Measurements from ENCODE around the gene ARMS2. TPM values are rescaled to one million over a fixed set of nuclear protein-coding genes. Genes with fewer than 3 reads are reported as not detected.

The ARMS2 gene, protein sequence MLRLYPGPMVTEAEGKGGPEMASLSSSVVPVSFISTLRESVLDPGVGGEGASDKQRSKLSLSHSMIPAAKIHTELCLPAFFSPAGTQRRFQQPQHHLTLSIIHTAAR
- total RNA-seq = not detected

DNA sequence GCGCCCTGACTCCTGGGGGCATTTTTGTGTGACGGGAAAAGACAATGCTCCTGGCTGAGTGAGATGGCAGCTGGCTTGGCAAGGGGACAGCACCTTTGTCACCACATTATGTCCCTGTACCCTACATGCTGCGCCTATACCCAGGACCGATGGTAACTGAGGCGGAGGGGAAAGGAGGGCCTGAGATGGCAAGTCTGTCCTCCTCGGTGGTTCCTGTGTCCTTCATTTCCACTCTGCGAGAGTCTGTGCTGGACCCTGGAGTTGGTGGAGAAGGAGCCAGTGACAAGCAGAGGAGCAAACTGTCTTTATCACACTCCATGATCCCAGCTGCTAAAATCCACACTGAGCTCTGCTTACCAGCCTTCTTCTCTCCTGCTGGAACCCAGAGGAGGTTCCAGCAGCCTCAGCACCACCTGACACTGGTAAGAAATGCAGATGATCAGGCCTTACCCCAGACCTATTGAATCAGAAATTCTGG lies at the start of gene ARMS2:
TSS of gene ARMS2 (plus strand) at position 51 of the 478 bp plus-strand sequence. CDS start at position 126, 75 bp downstream.
- ATAC-seq (no peak), DNase-seq (ENCODE audit: low spot score) (no peak)

DNA sequence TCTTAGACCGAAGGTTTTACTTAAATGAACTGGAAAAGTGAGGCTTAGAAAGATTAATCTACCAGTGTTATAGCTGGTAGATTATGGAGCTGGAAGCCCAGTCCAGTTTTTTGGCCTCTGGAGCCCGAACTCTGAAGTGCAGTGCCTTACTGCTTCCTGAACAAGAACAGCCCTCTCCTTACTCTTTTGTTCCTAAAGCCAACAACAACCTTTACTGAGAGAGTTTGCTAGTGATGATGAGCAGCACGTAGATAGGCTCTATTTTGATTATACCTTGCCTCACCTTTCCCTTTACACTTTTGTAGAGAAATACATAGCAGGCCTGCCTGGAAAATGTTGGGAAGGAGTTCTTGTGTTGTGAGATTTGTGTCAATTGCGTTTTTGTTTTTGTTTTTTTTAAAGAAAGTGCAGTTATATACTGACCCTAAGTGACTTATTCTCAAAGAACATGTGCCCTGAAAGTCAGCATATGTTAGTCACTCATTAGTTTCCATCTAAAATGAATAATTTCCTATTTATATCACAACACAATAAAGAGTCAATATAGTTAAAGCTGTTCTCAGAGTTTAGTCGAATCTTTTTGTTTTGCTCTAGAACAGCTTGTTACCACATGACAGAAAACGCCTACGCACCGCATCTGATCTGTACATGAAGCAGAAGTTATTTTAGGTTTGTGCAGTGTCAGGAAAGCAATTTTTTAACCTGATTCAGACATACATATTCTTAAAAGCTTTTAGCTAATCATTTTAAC lies 46.9 kb upstream of the ARMS2 start:
- DNase-seq (ENCODE audit: low spot score) (no peak), ATAC-seq (no peak)

DNA sequence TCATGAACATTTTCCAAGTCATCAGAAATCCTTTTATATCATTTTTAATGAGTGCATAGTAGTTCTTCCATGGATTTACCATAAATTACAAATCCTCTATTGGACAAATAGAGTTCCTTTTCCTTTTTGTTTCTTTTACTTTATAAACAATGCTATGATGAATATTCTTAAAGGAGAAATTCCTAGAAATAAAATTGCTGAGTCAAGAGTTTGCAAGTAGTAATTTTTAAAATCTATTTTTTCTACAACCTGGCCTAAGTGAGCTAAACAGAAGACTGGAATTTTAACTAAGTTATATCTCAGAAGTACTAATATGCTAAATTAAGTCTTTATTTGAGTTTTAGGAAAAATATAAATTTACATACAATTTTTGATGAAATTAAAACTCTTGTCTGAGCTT lies 41.1 kb upstream of the ARMS2 start:
- no peak for DNase-seq (ENCODE audit: low spot score)
- ATAC-seq = no peak

DNA sequence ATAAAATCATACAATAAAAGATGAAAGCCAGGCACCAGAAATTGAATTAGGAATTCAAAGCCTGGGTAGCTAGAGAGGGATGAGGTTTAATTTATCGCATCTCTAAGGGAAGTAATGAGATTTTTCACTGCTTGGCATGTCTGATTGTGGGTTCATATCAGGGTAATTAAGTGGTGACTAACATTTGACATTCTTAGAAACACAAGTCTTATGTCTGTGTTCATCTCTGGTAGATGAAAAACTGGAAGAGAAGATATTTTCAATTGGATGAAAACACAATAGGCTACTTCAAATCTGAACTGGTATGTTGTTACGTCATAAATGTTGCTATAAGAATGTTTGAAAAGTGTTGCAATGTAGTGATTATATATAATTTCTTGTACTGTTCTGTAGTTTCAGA lies 36.8 kb upstream of the ARMS2 start:
- no peak for ATAC-seq

DNA sequence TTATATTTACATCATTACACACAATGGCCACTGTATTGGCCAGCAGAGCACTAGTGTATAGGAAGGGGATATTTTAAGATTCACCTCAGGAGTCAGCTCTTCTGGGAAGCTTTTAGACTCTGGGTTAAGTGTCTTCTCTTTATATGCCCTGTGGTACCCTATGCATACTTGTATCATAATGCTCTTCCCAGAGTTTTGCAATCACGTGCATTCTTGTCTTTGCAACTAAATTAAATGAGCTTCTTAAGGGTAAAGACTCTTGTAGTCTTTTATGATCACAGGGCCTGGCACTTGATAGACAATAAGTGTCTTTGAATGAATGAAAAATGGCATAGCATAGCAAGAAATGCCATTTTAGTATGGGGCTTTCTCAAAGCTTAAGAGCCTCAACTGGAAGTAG lies 35.4 kb upstream of the ARMS2 start:
- DNase-seq (ENCODE audit: low spot score) (no peak), ATAC-seq (no peak)

More for the DNA sequence above, 36.8 kb upstream of the ARMS2 start:
- DNase-seq (ENCODE audit: low spot score) = no peak

DNA sequence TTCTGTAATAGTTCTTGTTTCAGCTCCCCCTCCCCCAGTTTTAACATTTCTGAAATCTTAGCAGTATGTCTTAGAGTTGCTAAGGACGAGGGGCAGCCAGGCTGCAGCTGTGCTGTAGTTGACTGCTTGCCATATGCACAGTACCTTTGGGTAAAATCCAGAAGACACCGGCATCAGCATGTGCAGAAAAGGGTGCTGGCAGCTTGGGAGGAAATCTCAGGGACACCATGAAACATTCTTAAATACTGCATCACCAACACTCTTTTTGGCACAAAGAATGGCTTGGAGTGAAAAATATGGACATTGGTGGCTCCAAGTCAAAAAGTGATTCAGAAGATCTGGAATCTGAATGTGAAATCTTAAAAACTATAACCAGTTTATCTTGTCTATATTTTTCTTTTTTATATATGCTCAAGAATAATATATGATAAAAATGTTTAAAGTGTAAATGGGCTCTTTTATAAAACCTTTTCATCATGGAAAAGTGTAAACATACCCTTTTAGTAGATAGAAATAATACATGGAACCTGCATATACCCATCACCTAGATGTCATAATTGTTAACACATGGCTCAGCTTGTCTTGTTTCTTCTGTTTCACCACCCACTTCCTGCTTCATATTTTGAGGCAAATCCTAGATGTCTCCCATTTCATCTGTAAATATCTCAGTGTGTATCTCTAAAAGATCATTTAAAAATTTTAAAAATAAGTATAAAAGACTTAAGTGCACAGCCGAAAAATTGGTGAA lies 34.4 kb upstream of the ARMS2 start:
- ATAC-seq (no peak), DNase-seq (ENCODE audit: low spot score) (no peak)

DNA sequence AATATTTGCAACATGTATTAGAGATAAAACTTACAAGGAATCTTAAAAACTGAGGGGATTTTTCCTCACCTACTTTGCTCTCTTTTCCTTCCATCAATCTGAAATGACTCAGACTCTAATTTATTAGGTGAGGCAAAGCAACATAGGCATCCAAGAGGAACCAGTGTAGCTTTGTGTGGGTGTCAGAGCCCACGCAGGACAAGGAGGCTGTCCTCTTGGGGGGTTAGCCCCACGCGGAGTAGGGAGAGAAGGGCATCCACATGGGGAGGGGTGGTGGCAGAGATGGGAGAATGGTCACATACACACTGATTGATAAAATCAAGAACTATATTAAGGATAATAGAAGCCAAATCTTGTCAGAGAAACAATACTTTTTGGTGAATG lies 33.8 kb upstream of the ARMS2 start:
- no peak for DNase-seq (ENCODE audit: low spot score)

DNA sequence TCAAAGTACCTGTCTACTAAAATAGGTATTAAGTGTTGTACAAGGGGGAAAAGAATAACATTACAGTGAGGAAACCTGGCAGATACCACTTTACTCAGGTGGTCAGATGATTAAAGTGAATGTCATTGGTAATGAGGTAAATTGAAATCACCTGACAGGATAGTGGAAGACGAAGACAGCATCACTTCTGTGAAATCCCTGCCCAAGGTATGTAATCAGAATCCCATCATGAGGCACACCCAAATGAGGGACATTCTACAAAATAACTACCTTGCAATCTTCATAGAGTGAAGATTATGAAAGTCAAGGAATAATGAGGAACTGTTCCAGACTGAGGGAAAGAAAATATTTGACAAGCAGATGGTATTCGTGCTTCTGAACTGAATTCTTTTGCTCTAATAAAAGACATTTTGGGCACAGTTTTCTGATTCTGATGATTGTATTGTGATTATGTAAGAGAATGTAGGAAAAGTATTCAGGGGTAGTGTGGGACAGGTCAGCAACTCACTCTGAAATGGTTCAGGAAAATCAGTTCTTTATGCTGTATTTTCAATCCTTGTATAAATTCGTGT lies 33.3 kb upstream of the ARMS2 start:
- ATAC-seq (no peak), DNase-seq (ENCODE audit: low spot score) (no peak)

More for the DNA sequence above, 33.8 kb upstream of the ARMS2 start:
- ATAC-seq = no peak

DNA sequence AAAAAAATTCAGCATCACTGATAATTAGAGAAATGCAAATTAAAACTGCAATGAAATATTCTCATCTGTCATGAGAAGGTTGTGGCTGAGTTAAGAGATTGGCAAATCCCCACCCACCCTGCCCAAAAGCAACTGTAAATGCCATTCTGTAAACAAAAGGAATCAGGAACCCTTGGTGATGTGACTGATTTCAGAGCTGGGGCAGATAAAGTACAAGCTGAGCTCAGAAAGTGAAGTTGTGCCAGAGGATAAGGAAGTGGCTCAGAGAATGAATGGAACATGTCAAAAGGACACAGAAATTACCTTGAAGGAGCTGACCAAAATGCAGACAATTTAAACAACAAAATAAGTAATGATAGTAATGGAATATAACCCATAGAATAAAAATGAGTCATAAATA lies 32.7 kb upstream of the ARMS2 start:
- DNase-seq (ENCODE audit: low spot score) = no peak
- ATAC-seq = no peak

DNA sequence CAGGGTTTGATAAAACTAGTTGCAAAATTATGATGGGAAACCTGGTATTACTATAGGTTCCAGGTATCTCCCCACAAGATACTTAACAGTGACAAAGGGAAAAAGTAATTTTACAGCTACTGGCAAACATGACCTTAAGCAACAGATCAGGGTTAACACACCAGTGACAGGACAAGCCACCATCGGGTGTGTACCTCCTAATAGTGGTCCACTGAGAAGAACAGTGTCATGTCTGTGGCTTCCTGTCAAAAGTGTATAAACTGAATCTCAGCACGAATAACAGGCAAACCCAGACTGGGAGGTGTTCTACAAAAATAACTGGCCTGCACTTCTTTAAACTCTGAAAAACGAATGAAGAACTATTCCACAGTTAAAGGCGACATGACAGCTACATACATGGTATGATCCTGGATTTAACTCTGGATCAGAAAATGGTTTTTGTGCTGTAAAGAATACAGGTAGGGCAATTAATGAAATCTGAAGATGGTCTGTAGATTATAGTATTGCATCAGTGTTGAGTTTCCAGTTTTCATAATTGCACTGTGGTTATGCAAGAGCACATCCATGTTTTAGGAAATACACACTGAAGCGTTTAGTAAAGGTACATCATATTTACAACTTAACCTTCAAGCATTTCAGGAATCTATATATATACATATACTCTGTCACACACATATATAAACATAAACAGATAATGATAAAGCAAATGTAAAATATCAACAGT lies 32.0 kb upstream of the ARMS2 start:
- DNase-seq (ENCODE audit: low spot score) (no peak), ATAC-seq (no peak)

DNA sequence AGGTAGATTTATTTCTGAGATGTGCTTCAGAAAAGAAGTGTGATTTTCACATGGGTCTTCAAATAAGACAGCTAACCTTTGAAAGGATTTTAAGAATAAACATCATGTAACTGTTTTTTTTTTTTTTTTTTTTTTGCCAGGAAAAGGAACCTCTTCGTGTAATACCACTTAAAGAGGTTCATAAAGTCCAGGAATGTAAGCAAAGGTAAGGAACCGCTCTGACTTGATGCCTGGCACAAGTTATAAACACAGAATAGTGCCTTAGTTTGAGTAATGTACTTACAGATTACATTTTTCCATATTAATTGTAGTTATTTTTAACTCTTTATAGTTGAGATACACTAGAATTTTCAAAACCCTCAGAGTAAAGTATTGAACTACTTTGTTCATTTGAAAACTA lies 30.4 kb upstream of the ARMS2 start:
- ATAC-seq (no peak), DNase-seq (ENCODE audit: low spot score) (no peak)

DNA sequence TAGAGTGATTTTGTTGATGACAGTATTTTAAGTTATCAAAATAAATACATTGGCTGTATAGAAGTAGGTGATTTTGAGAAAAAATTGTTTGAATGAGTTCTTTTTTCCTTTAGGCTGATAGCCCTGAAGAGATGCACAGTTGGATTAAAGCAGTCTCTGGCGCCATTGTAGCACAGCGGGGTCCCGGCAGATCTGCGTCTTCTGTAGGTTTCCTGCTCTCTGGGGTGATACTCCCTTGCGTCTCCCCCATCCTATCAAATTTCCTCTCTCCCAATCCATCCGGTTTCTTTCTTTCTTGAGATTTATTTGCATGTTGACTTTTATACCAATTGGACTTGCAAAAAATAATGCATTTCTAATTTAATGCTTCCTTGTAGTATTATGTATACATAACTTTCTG lies 27.6 kb upstream of the ARMS2 start:
- ATAC-seq (no peak), DNase-seq (ENCODE audit: low spot score) (no peak)

DNA sequence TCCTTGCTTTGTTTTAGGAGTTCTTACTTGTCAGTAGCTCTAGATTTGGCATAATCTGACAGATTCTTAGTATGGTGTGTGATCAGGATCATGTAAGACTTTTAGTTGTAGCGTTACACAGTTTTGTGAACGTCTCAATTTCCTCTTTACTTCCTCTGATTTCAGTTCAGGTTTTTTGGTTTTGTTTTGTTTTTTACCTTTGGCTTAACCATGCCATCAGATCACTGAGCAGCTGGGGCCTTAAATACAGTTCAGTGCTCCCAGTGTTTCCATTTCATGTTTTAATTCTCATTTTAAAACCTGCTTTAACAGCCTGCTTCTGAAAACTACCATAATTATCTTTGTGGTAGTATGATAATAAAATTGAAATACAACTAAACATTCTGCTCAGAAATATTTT lies 27.2 kb upstream of the ARMS2 start:
- ATAC-seq = no peak

DNA sequence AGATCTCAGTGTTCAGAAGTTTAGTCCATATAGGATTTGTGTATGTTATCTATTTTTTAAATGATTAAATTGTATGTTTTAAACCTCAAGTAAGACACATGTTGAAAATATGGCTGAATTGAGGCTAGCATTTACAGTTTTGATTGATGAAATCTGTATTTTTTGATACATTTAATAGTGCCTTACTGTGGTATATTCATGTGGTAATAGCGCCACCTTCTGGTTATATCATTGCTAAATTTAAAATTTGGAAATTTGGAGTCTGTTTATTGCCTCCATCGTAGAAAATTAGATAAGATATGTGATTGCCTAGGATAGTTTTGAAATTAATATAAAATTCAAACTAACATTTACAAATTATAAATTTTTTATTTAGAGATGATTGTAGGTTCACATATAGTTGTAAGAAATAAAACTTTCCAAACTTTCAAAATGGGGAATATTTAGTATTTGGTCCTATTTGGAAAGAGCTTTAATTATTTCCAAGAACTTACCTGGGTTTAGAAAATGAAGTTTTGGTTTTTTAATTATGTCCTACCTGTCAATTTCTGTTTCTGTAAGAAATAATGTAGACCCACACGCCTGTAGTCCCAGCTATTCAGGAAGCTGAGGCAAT lies 19.1 kb upstream of the ARMS2 start:
- DNase-seq (ENCODE audit: low spot score) (no peak), ATAC-seq (peak; percentile 68)

More for the DNA sequence above, 27.2 kb upstream of the ARMS2 start:
- DNase-seq (ENCODE audit: low spot score) = no peak

DNA sequence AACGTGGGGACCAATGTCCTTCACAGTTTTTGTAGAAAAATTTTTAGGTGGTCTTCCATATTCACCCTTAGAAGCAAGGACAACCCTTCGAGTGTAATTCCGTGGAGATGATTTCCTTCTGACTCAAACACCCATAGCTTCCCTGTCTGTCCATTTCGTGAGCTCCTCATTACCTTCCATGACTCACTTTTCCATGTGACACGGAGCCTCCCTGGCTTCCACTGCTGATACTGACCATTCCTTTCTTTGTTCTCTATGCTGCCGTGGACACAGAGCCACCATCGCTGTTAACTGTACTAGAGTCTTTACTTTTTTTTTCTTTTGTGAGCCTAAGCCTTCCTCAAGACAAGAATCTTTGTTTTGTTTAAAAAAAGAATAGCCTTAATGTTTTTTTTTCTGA lies 12.5 kb upstream of the ARMS2 start:
- DNase-seq (ENCODE audit: low spot score) = no peak
- ATAC-seq = no peak

DNA sequence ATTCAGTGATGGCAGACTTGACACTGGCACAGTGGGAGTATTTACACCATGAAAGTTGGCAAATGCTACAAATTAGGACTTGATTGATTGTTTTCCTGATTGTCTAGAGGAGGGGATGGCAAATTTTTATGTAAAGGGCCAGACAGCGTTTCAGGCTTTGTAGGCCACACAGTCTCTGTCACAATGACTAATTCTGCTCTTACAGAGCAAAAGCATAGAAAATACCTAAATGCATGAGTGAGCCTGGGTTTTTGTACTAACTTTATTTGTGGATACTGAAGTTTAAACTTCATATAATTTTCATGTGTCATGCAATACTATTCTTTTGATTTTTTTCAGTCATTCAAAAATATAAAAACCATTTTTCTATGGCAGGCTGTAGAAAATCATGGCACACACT lies 9.0 kb upstream of the ARMS2 start:
- no peak for ATAC-seq
- no peak for DNase-seq (ENCODE audit: low spot score)

DNA sequence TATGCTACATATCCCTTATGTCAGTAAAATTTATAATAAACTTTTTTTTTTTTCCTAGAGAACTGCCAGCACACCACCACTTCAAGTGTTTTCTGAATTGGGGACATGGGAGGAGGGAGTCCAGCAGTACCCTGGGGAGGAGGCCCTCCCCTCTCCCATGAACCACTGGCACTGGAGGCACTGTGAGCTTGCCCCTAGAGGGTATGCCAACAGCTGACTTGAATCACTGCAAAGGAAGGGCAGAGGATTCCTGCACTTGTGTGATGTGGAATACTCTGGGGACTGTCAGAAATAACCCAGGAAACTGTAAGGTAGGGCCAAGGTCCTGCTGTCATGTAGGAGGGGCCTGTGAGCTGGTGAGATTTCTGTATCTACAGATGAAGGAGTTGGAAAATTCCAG lies 8.5 kb upstream of the ARMS2 start:
- ATAC-seq = no peak
- no peak for DNase-seq (ENCODE audit: low spot score)

DNA sequence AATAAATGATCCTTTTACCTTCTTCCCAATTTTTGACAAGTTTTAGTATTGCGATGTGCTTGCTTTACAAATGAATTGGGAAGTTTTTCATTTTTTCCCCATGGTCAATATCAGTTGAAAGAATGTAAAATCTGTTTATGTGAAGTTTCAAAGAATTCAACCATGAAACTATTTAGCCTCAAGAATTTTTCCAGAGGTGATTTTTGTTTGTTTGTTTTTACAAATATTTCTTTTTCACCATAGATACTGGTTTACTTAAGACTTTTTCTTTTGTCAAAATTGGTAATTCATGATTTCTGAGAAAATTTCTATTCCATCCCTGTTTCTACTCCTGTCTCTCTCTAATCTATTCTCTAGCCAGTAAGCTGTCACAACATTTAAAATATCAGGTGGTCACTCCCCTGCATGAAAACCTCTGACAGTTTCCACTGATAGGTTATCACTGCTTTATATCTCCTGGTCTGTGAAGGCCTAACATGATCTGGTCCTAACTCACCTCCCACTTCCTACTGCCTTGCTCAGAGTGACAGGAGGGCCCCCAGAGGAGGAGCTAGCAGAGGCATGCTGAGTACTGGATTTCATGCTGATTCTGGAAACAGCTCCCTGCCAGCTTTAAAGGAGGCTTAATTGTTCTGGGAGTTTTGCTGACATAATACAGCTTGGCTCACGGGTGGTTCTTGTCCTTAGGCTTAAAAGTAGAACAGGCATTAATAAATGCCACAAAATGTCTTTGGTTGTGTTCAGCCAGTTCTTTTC lies 7.6 kb upstream of the ARMS2 start:
- no peak for ATAC-seq
- DNase-seq (ENCODE audit: low spot score) = no peak

DNA sequence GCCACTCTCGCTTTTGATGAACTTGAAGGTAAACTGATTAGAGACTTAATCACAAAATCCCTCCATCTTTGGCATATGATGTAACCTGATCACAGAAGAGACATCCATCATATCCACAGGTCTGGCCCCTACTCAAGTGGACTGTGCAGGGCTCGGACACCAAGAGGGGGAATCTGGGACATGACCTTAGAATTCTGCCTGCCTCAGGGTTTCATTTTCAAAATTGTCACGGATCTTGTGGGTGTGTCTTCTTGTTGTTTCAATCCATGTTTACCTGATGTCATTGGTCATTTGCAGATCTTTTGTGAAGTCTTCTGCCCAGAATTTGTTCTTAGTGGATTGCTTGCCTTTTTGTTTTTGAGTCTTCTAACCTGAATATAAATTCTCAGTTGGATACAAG lies 5.9 kb upstream of the ARMS2 start:
- no peak for DNase-seq (ENCODE audit: low spot score)
- ATAC-seq = peak; percentile 12

DNA sequence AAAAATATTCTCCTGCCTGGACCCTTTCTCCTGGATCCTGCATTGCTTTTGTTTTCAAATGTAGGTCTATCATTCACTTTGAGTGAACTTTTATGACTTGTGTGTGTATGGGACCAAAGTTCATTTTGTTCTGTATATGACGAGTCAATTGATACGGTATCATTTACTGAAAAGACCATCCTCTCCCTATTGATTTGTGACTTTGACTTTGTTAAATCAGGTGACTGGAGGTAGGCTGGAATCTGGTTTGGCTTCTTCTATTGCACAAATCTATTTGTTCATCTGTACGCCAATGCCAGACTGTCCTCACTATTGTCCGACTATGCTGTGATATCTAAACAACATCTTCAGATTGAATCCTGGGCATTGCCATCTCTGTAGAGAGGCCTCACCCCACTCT lies 5.3 kb upstream of the ARMS2 start:
- ATAC-seq = peak; percentile 83
- DNase-seq (ENCODE audit: low spot score) = no peak
